SK-N-SH (cell line): ENCODE results near the gene SRP54. TPM values are rescaled to one million over a fixed set of nuclear protein-coding genes. Genes with fewer than 3 reads are reported as not detected.

Source experiments
- CTCF ChIA-PET: fragments of 300-600, 350-600 bp; formaldehyde crosslinking; extraction: SDS; loops from one replicate; lab custom pipeline; 2021; lab: Yijun Ruan, JAX
- POLR2A ChIA-PET: fragments of 350-600 bp; sonication (Branson Sonifier 250); formaldehyde crosslinking; extraction: SDS; loops from one replicate; lab custom pipeline; 2020; ENCODE audit warnings: antibody characterized with exemption, inconsistent platforms; lab: Yijun Ruan, JAX
- DNase-seq: peaks from one replicate; pipeline ENCODE4 v3.0.0; 2012
- H2AFZ ChIP-seq: fragments of 200-600 bp; sonication (generic); 2 replicates; pipeline ENCODE4 v1.8.1; 2016; ENCODE audit warnings: antibody characterized with exemption, mild to moderate bottlenecking, low read depth
- H3F3A ChIP-seq: fragments of 200-600 bp; sonication (generic); replicated peaks from 2 replicates; pipeline ENCODE3; 2016; ENCODE audit warnings: antibody characterized with exemption, mild to moderate bottlenecking; ENCODE audit not compliant: insufficient read depth
- H3K27ac ChIP-seq, 2 experiments: fragments of 200-500 bp in 1 of 2; fragments of 200-600 bp in 1 of 2; sonication (Bioruptor generic) in 1 of 2; sonication (generic), shearing (Covaris generic) in 1 of 2; 2 replicates each; pipeline versions ENCODE4 v1.5.1 to v1.6.1; 2014 to 2016; ENCODE audit warnings: low read depth in 2 of 2, inconsistent platforms in 1 of 2, low read length in 1 of 2, mild to moderate bottlenecking in 1 of 2, mixed read lengths in 1 of 2
- H3K27me3 ChIP-seq: fragments of 200-600 bp; sonication (generic), shearing (Covaris generic); 2 replicates; pipeline ENCODE4 v1.6.1; 2016; ENCODE audit warnings: mixed run types; ENCODE audit not compliant: insufficient read depth
- H3K36me3 ChIP-seq, 2 experiments: fragments of 200-500 bp in 1 of 2; fragments of 200-600 bp in 1 of 2; sonication (Bioruptor generic) in 1 of 2; sonication (generic) in 1 of 2; replicated peaks in 1 of 2; 2 replicates each; pipeline versions ENCODE3 to v1.5.1; 2014 to 2016; ENCODE audit warnings: low read length in 1 of 2, mild to moderate bottlenecking in 1 of 2; ENCODE audit not compliant: insufficient read depth in 2 of 2, control insufficient read depth in 1 of 2
- H3K4me1 ChIP-seq, 2 experiments: fragments of 200-500 bp in 1 of 2; fragments of 200-600 bp in 1 of 2; sonication (Bioruptor generic) in 1 of 2; sonication (generic), shearing (Covaris generic) in 1 of 2; 2 replicates each; pipeline versions ENCODE4 v1.5.1 to v1.6.1; 2014 to 2016; ENCODE audit warnings: low read depth in 1 of 2, low read length in 1 of 2, mixed run types in 1 of 2; ENCODE audit not compliant: insufficient read depth in 2 of 2, control insufficient read depth in 1 of 2
- H3K4me2 ChIP-seq: fragments of 200-600 bp; sonication (generic), shearing (Covaris generic); 2 replicates; pipeline ENCODE4 v1.6.1; 2017; ENCODE audit warnings: mixed run types
- H3K4me3 ChIP-seq, 2 experiments: fragments of 200-500 bp in 1 of 2; fragments of 200-600 bp in 1 of 2; sonication (Bioruptor generic) in 1 of 2; sonication (generic), shearing (Covaris generic) in 1 of 2; 2 replicates each; pipeline versions ENCODE4 v1.5.1 to v1.8.1; 2014 to 2016; ENCODE audit warnings: low read depth in 2 of 2, inconsistent platforms in 1 of 2, low read length in 1 of 2, mild to moderate bottlenecking in 1 of 2, mixed read lengths in 1 of 2, moderate library complexity in 1 of 2
- H3K79me2 ChIP-seq: fragments of 200-600 bp; sonication (generic); 2 replicates; pipeline ENCODE4 v1.8.1; 2017; ENCODE audit warnings: mild to moderate bottlenecking; ENCODE audit not compliant: insufficient read depth
- H3K9ac ChIP-seq: fragments of 200-600 bp; sonication (generic); 2 replicates; pipeline ENCODE4 v1.6.1; 2017; ENCODE audit warnings: mixed run types
- H3K9me2 ChIP-seq: fragments of 200-600 bp; sonication (generic); 2 replicates; pipeline ENCODE4 v1.6.1; 2017; ENCODE audit warnings: mixed run types
- H3K9me3 ChIP-seq: fragments of 200-600 bp; sonication (generic); 2 replicates; pipeline ENCODE4 v1.6.1; 2017; ENCODE audit warnings: mixed run types, mild to moderate bottlenecking, moderate library complexity
- H4K20me1 ChIP-seq: fragments of 200-600 bp; sonication (generic); 2 replicates; pipeline ENCODE4 v1.6.1; 2017; ENCODE audit warnings: mild to moderate bottlenecking, mixed run types; ENCODE audit not compliant: insufficient read depth
- ELF1 ChIP-seq: IDR thresholded peaks from 2 replicates; pipeline ENCODE4 v1.4.0; 2012
- FOXJ3 ChIP-seq: sonication (generic); formaldehyde crosslinking; IDR thresholded peaks from 2 replicates; pipeline ENCODE4 v1.5.1; 2020; ENCODE audit warnings: mild to moderate bottlenecking, missing genetic modification reagents
- GATA2 ChIP-seq: sonication (generic); formaldehyde crosslinking; IDR thresholded peaks from 2 replicates; pipeline ENCODE4 v1.5.0; 2020; ENCODE audit warnings: mild to moderate bottlenecking, missing genetic modification reagents
- IRF3 ChIP-seq: fragments of 150-350 bp; IDR thresholded peaks from 2 replicates; pipeline ENCODE4 v1.6.1; 2016; ENCODE audit warnings: mild to moderate bottlenecking, low read depth, low read length
- MXI1 ChIP-seq: IDR thresholded peaks from 2 replicates; pipeline ENCODE4 v1.6.1; 2012; ENCODE audit warnings: mild to moderate bottlenecking, low read depth, low read length, improper control_type of control experiment
- PBX3 ChIP-seq: IDR thresholded peaks from 2 replicates; pipeline ENCODE4; 2012
- RCOR1 ChIP-seq: fragments of 150-350 bp; IDR thresholded peaks from 2 replicates; pipeline ENCODE4 v1.6.1; 2017; ENCODE audit warnings: antibody characterized with exemption, low read length
- REST ChIP-seq: IDR thresholded peaks from 2 replicates; pipeline ENCODE4 v1.6.1; 2012; ENCODE audit warnings: mild to moderate bottlenecking, low read depth, low read length, moderate library complexity
- USF1 ChIP-seq: IDR thresholded peaks from 2 replicates; pipeline ENCODE4 v1.4.0; 2012; ENCODE audit warnings: low read depth, borderline replicate concordance
- USF2 ChIP-seq: fragments of 150-350 bp; IDR thresholded peaks from 2 replicates; pipeline ENCODE4 v1.6.1; 2017; ENCODE audit warnings: antibody characterized with exemption, low read length, low read depth, borderline replicate concordance
- polyA plus RNA-seq, 3 experiments: library from polyadenylated mRNA; depleted of rRNA; stranded (reverse); fragments of >200 nt; gene quantifications; 2 replicates each; pipeline ENCODE4 v1.2.3, GENCODE V29; 2012

The SRP54 gene
- polyA plus RNA-seq, 1 of the 3 experiments (the other 2 are of a cell fraction): 39.5 TPM

- H3K79me2 ChIP-seq: no peaks in the 10 kb centered on the region
- peaks cover 3% of the 10 kb centered on the region for H3F3A ChIP-seq
- TF ChIP-seq PBX3: no peak
- no peak for TF ChIP-seq ELF1
- no peak for TF ChIP-seq REST
- TF ChIP-seq FOXJ3 (CRISPR knock-in tag): no peak
- no peak for TF ChIP-seq MXI1
- no peak for TF ChIP-seq GATA2 (CRISPR knock-in tag)
- TF ChIP-seq IRF3: no peak
- TF ChIP-seq USF2: no peak
- TF ChIP-seq RCOR1: no peak
- no peak for TF ChIP-seq USF1
- TF ChIP-seq, all 33 proteins: peak for 0
- no peak overlapping the region for H3K9ac ChIP-seq
- no peak overlapping the region for H3K4me3 ChIP-seq
- H4K20me1 ChIP-seq: no peaks in the 10 kb centered on the region
- no peaks in the 10 kb centered on the region for H3K4me1 ChIP-seq
- no peaks in the 10 kb centered on the region for H3K9me2 ChIP-seq
- H3K27me3 ChIP-seq: no peaks in the 10 kb centered on the region
- H3K4me2 ChIP-seq: no peak overlapping the region
- no peak for DNase-seq
- POLR2A ChIA-PET: no interaction called here
- peaks cover 0 to 5% of the 10 kb centered on the region in 2 experiments for H3K36me3 ChIP-seq
- 0 out of 2 replicates have a peak, but pooled peaks cover 6% of the 10 kb centered on the region for H3K9me3 ChIP-seq
- CTCF ChIA-PET: no interaction called here
- no peak overlapping the region for H3K27ac ChIP-seq
- H2AFZ ChIP-seq: no peak overlapping the region
Observed at GRCh38 chr14:34943506-34943905, 39.3 kb upstream of the SRP54 start.
